CD14-positive monocyte (primary cell): ENCODE results near the gene ZNF296. TPM values are rescaled to one million over a fixed set of nuclear protein-coding genes. Genes with fewer than 3 reads are reported as not detected.
A peak's percentile ranks its signal among the peaks of the same experiment; 100 is the strongest.

Experiments
- DNase-seq, 3 donors: peaks; one replicate each; pipeline ENCODE4 v3.0.0-alpha.2; 2011 to 2022
- H2AFZ ChIP-seq: 2 replicates; pipeline ENCODE4 v1.6.0; 2012; ENCODE audit warnings: mild to moderate bottlenecking, low read depth, low read length, inconsistent platforms; ENCODE audit not compliant: insufficient read depth, poor library complexity, severe bottlenecking
- H3K27ac ChIP-seq, 2 donors: 1 replicate in 1 of 2; 2 replicates in 1 of 2; pipeline ENCODE4 v1.5.1; 2012 to 2013; ENCODE audit warnings: low read length in 2 of 2, control low read depth in 1 of 2, inconsistent platforms in 1 of 2, low read depth in 1 of 2, mild to moderate bottlenecking in 1 of 2
- H3K27me3 ChIP-seq, 2 donors: one replicate each; pipeline versions ENCODE4 v1.6.0 to v1.6.1; 2011 to 2013; ENCODE audit warnings: low read length in 2 of 2; ENCODE audit not compliant: control insufficient read depth in 2 of 2, insufficient read depth in 2 of 2
- H3K36me3 ChIP-seq, 2 donors: replicated peaks in 1 of 2; 1 replicate in 1 of 2; 2 replicates in 1 of 2; pipeline versions ENCODE4 v1.5.1 to v1.6.1; 2012 to 2013; ENCODE audit warnings: low read length in 2 of 2, control low read depth in 1 of 2, inconsistent platforms in 1 of 2, mild to moderate bottlenecking in 1 of 2; ENCODE audit not compliant: insufficient read depth in 2 of 2, control insufficient read depth in 1 of 2
- H3K4me1 ChIP-seq, 2 donors: 1 replicate in 1 of 2; 2 replicates in 1 of 2; pipeline versions ENCODE4 v1.5.1 to v1.6.1; 2012 to 2013; ENCODE audit warnings: low read length in 2 of 2, control low read depth in 1 of 2, inconsistent platforms in 1 of 2, mild to moderate bottlenecking in 1 of 2, moderate library complexity in 1 of 2; ENCODE audit not compliant: insufficient read depth in 2 of 2, control insufficient read depth in 1 of 2
- H3K4me2 ChIP-seq: replicated peaks from 2 replicates; pipeline ENCODE3; 2012; ENCODE audit warnings: low read length, moderate library complexity, mild to moderate bottlenecking; ENCODE audit not compliant: poor library complexity, severe bottlenecking; ENCODE audit errors: extremely low read depth
- H3K4me3 ChIP-seq, 3 experiments: fragments of 200-600 bp in 1 of 3; sonication (generic) in 1 of 3; replicated peaks in 1 of 3; 1 replicate in 2 of 3; 2 replicates in 1 of 3; pipeline ENCODE4 v1.5.1; 2011 to 2013; ENCODE audit warnings: low read length in 3 of 3, mild to moderate bottlenecking in 3 of 3, control low read depth in 2 of 3, low read depth in 2 of 3, inconsistent platforms in 1 of 3, moderate library complexity in 1 of 3
- H3K79me2 ChIP-seq: 2 replicates; pipeline ENCODE4 v1.6.0; 2012; ENCODE audit warnings: mild to moderate bottlenecking, control low read depth, inconsistent platforms, low read length, moderate library complexity; ENCODE audit not compliant: insufficient read depth
- H3K9ac ChIP-seq: 2 replicates; pipeline ENCODE4 v1.6.0; 2017; ENCODE audit warnings: low read length, mild to moderate bottlenecking; ENCODE audit not compliant: insufficient read depth, poor library complexity, severe bottlenecking
- H3K9me3 ChIP-seq, 2 donors: replicated peaks in 1 of 2; 1 replicate in 1 of 2; 2 replicates in 1 of 2; pipeline versions ENCODE4 v1.5.1 to v1.6.1; 2012 to 2013; ENCODE audit warnings: low read length in 2 of 2, control low read depth in 1 of 2; ENCODE audit not compliant: control insufficient read depth in 1 of 2, insufficient read depth in 1 of 2
- H4K20me1 ChIP-seq: 2 replicates; pipeline ENCODE4 v1.6.0; 2012; ENCODE audit warnings: mild to moderate bottlenecking, low read length, control low read depth, moderate library complexity; ENCODE audit not compliant: insufficient read depth
- H3K27ac Mint-ChIP-seq, 7 donors: one replicate each; pipeline ENCODE4 v1.8.0; 2020; ENCODE audit warnings: mild to moderate bottlenecking in 7 of 7, mixed read lengths in 7 of 7, moderate library complexity in 6 of 7, inconsistent platforms in 2 of 7
- H3K27me3 Mint-ChIP-seq, 3 donors: one replicate each; pipeline ENCODE4 v1.8.0; 2021 to 2022; ENCODE audit warnings: low read depth in 3 of 3, mild to moderate bottlenecking in 3 of 3, mixed read lengths in 3 of 3, moderate library complexity in 3 of 3, inconsistent platforms in 1 of 3
- H3K36me3 Mint-ChIP-seq, 2 donors: one replicate each; pipeline ENCODE4 v1.8.0; 2020; ENCODE audit warnings: mixed read lengths in 2 of 2, inconsistent platforms in 1 of 2, mild to moderate bottlenecking in 1 of 2
- H3K4me1 Mint-ChIP-seq: one replicate; pipeline ENCODE4 v1.8.0; 2020; ENCODE audit warnings: mild to moderate bottlenecking, mixed read lengths
- H3K4me3 Mint-ChIP-seq, 2 donors: one replicate each; pipeline ENCODE4 v1.8.0; 2020; ENCODE audit warnings: mild to moderate bottlenecking in 2 of 2, mixed read lengths in 2 of 2, moderate library complexity in 1 of 2
- H3K9me3 Mint-ChIP-seq, 7 donors: one replicate each; pipeline ENCODE4 v1.8.0; 2020 to 2022; ENCODE audit warnings: mixed read lengths in 7 of 7, mild to moderate bottlenecking in 6 of 7, moderate library complexity in 6 of 7, inconsistent platforms in 2 of 7
- WGBS: methylation state at CpG from one replicate; pipeline ENCODE4 v1.1.5; 2013; ENCODE audit warnings: missing lambda C conversion rate; ENCODE audit not compliant: insufficient coverage; 5-methylcytosine and 5-hydroxymethylcytosine counted together
- intact Hi-C, 2 donors: fragments of 100-400 bp; cut with micrococcal nuclease; formaldehyde crosslinking; loops; one replicate each; pipeline versions ENCODE4 v1.15.0 to v1.15.1; 2023
- polyA plus RNA-seq, 3 donors: library from polyadenylated mRNA; depleted of rRNA in 1 of 3; unstranded in 2 of 3; stranded (reverse) in 1 of 3; fragments of 300-500 nt in 2 of 3; fragments of >200 nt in 1 of 3; fragmentation: Illumina TruSeq in 2 of 3; gene quantifications; 1 replicate in 2 of 3; 2 replicates in 1 of 3; pipeline ENCODE4 v1.2.3, GENCODE V29; 2012 to 2021
- TF ChIP-seq, protein P1 (sequence below): fragments of 200-600 bp; IDR thresholded peaks from one replicate; pipeline ENCODE4 v1.8.0; 2022; ENCODE audit warnings: antibody characterized with exemption, mild to moderate bottlenecking

Gene ZNF296
- polyA plus RNA-seq, 3 donors = 3.8 to 7.2 (median 6.5) TPM

DNA sequence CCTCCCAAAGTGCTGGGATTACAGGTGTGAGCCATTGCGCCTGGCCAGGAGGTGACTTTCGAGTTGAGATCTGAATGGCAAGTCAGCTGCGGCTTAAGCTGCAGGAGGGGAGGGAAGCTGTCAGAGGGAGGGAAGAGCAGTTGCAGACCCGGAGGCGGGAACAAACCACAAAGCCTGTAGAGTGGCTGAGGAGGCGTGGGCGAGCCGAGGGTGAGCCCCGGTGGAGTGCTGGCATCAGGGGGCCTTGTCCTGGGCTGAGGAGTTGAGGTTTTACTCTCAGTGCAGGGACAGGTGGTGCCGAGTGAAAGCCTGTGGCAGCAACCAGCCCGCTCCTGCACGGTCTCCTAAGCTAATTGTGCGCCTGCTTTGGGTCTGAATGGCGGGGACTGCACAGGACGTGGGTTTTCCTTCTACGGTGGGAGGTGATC lies 40.9 kb upstream of the ZNF296 start:
- Histone ChIP-seq H4K20me1 (peaks cover 87% of the 10 kb centered on the region), H3K4me2 (peak overlapping the region; percentile 5), H3K9me3 (no peaks in the 10 kb centered on the region), H3K79me2 (peaks cover 60% of the 10 kb centered on the region), H3K36me3 (no peaks in the 10 kb centered on the region), H3K27ac (no peak overlapping the region), H3K4me3 (no peak overlapping the region), H2AFZ (no peak overlapping the region), H3K27me3 (no peaks in the 10 kb centered on the region), H3K4me1 (peaks cover 20 to 30% of the 10 kb centered on the region in 2 donors), H3K9ac (peak overlapping the region; percentile 8)
- Mint-ChIP-seq H3K9me3 (no peaks in the 10 kb centered on the region), H3K4me3 (no peak overlapping the region), H3K36me3 (peaks cover 4 to 11% of the 10 kb centered on the region in 2 donors), H3K27ac (peak overlapping the region in 4 of 7 donors; percentile 10 to 41 (median 30)), H3K27me3 (peaks cover 6 to 11% (median 7%) of the 10 kb centered on the region in 3 donors), H3K4me1 (peaks cover 44% of the 10 kb centered on the region)
- WGBS = 7% methylated on average over 15 of the region's 16 CpGs
- intact Hi-C loops = no loop called here
- TF ChIP-seq, protein P1, sequence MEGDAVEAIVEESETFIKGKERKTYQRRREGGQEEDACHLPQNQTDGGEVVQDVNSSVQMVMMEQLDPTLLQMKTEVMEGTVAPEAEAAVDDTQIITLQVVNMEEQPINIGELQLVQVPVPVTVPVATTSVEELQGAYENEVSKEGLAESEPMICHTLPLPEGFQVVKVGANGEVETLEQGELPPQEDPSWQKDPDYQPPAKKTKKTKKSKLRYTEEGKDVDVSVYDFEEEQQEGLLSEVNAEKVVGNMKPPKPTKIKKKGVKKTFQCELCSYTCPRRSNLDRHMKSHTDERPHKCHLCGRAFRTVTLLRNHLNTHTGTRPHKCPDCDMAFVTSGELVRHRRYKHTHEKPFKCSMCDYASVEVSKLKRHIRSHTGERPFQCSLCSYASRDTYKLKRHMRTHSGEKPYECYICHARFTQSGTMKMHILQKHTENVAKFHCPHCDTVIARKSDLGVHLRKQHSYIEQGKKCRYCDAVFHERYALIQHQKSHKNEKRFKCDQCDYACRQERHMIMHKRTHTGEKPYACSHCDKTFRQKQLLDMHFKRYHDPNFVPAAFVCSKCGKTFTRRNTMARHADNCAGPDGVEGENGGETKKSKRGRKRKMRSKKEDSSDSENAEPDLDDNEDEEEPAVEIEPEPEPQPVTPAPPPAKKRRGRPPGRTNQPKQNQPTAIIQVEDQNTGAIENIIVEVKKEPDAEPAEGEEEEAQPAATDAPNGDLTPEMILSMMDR = no peak
- peak in 1 of 3 donors; percentile 9 for DNase-seq

DNA sequence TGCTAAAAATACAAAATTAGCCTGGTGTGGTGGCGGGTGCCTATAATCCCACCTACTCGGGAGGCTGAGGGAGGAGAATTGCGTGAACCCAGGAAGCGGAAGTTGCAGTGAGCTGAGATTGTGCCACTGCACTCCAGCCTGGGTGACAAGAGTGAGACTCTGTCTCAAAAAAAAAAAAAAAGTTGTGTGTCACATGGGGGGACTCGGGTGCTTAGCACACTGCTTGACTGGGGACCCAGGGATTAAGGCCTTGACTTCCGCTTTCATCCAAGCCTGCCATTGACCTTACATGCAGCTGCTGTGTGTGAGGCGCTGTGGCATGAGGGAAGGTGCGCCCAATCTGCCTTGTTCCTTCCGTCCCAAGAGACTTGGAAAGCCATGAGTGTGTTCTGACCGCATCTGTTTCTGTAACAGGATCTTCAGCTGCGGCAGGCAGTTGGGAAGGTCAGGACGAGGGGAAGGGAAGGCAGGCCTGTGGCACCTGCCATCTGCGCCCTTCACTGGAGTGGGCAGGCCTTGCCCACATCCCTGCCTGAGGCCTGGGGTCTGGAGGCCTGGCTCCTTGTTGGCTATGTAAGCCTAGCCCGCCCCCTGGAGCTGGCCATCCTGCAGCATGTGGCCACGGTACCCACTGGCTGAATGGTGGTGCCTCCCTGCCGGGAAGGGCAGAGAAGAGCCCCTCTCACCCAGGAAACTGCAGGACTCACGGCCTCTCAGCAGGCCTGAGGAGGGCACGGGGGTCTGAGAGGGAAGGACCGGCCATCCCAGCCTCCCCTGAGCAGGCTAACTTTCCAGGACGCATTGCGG lies 39.7 kb upstream of the ZNF296 start:
- H3K9me3 Mint-ChIP-seq = peaks cover 0 to 3% (median 0%) of the 10 kb centered on the region in 7 donors
- Histone ChIP-seq H3K27ac (peak overlapping the region; percentile 68 to 81), H3K36me3 (no peaks in the 10 kb centered on the region), H4K20me1 (peaks cover 77% of the 10 kb centered on the region), H3K4me2 (peak overlapping the region; percentile 43), H3K79me2 (peaks cover 53% of the 10 kb centered on the region), H2AFZ (peak overlapping the region; percentile 63), H3K4me1 (peaks cover 21 to 30% of the 10 kb centered on the region in 2 donors), H3K9me3 (no peaks in the 10 kb centered on the region), H3K9ac (peak overlapping the region; percentile 56), H3K4me3 (peak overlapping the region in 1 of 3 experiments; percentile 38), H3K27me3 (no peaks in the 10 kb centered on the region)
- H3K27me3 Mint-ChIP-seq = peaks cover 6 to 8% (median 7%) of the 10 kb centered on the region in 3 donors
- no peak overlapping the region for H3K4me3 Mint-ChIP-seq
- intact Hi-C loops = no loop called here
- TF ChIP-seq, protein P1 = no peak
- peaks cover 4 to 11% of the 10 kb centered on the region in 2 donors for H3K36me3 Mint-ChIP-seq
- H3K27ac Mint-ChIP-seq = peak overlapping the region; percentile 14 to 91 (median 69)
- H3K4me1 Mint-ChIP-seq = peaks cover 44% of the 10 kb centered on the region
- WGBS = 42% methylated on average over 16 of the region's 21 CpGs
- peak; percentile 63 to 80 (median 77) for DNase-seq
